HepG2 (cell line): Measurements from ENCODE around the gene LPAR1. TPM values are rescaled to one million over a fixed set of nuclear protein-coding genes. Genes with fewer than 3 reads are reported as not detected.

Experiments used
- ATAC-seq: fragments of 200-7000 bp; cut with Tn5 transposase; 3 replicates; pipeline ENCODE4 v1.9.1; 2020; ENCODE audit warnings: mild to moderate bottlenecking, moderate library complexity
- BruUV-seq: library from RNA; stranded (reverse); fragments of 400-500 nt; replicated peaks from 2 replicates; lab custom pipeline; 2021; lab: Mats Ljungman, UMichigan
- CTCF ChIA-PET: fragments of 300-600 bp; formaldehyde crosslinking; extraction: SDS; loops from one replicate; lab custom pipeline; 2021; ENCODE audit warnings: low total read pairs, inconsistent platforms, low intra/inter-chr PET ratio; lab: Yijun Ruan, JAX
- POLR2A ChIA-PET: fragments of 350-600 bp; sonication (Branson Sonifier 250); formaldehyde crosslinking; loops from one replicate; lab custom pipeline; 2020; ENCODE audit warnings: antibody characterized with exemption, inconsistent platforms; lab: Yijun Ruan, JAX
- DNase-seq: peaks from one replicate; pipeline ENCODE4 v3.0.0-alpha.2; 2015; ENCODE audit warnings: low spot score
- FAIRE-seq: peaks from 3 replicates; lab custom pipeline; 2011; peaks lifted over from hg19 to GRCh38; lab: Jason Lieb, UNC
- H2AFZ ChIP-seq: one replicate; pipeline ENCODE4 v1.6.1; 2011; ENCODE audit warnings: low read length, inconsistent platforms
- H3K27ac ChIP-seq: fragments of 300-600 bp; 3 replicates; pipeline ENCODE4 v1.8.0; 2011; ENCODE audit warnings: mixed run types, mild to moderate bottlenecking, mixed read lengths, low read length, inconsistent platforms; ENCODE audit not compliant: insufficient read depth; ENCODE audit errors: extremely low read length
- H3K27me3 ChIP-seq, 2 experiments: fragments of 200-600 bp in 1 of 2; 2 replicates in 1 of 2; 3 replicates in 1 of 2; pipeline versions ENCODE4 v1.6.0 to v1.8.0; 2011; ENCODE audit warnings: low read length in 2 of 2, mild to moderate bottlenecking in 2 of 2, moderate library complexity in 2 of 2, inconsistent platforms in 1 of 2; ENCODE audit not compliant: insufficient read depth in 2 of 2, control insufficient read depth in 1 of 2
- H3K36me3 ChIP-seq, 2 experiments: fragments of 200-600 bp in 1 of 2; replicated peaks in 1 of 2; 2 replicates in 1 of 2; 3 replicates in 1 of 2; pipeline versions ENCODE4 v1.5.1 to v1.8.0; 2011; ENCODE audit warnings: low read length in 2 of 2, inconsistent platforms in 1 of 2; ENCODE audit not compliant: insufficient read depth in 2 of 2, control insufficient read depth in 1 of 2
- H3K4me1 ChIP-seq: 2 replicates; pipeline ENCODE4 v1.5.1; 2012; ENCODE audit warnings: low read length, inconsistent platforms; ENCODE audit not compliant: insufficient read depth
- H3K4me2 ChIP-seq: 2 replicates; pipeline ENCODE4 v1.6.0; 2011; ENCODE audit warnings: low read depth, low read length, inconsistent platforms
- H3K4me3 ChIP-seq, 3 experiments: fragments of 200-600 bp in 1 of 3; sonication (generic), shearing (Covaris generic) in 1 of 3; replicated peaks in 1 of 3; 2 replicates each; pipeline ENCODE4 v1.5.1; 2011 to 2016; ENCODE audit warnings: low read length in 3 of 3, inconsistent platforms in 2 of 3, low read depth in 2 of 3, mild to moderate bottlenecking in 2 of 3, control low read depth in 1 of 3, mixed read lengths in 1 of 3; ENCODE audit not compliant: insufficient read depth in 1 of 3
- H3K79me2 ChIP-seq: one replicate; pipeline ENCODE4 v1.6.1; 2011; ENCODE audit warnings: low read length, inconsistent platforms; ENCODE audit not compliant: insufficient read depth
- H3K9ac ChIP-seq: 2 replicates; pipeline ENCODE4 v1.6.0; 2011; ENCODE audit warnings: mild to moderate bottlenecking, low read depth, low read length, inconsistent platforms; ENCODE audit not compliant: insufficient read depth
- H3K9me3 ChIP-seq: 2 replicates; pipeline ENCODE4 v1.5.1; 2012; ENCODE audit warnings: mild to moderate bottlenecking, low read length
- H4K20me1 ChIP-seq: 2 replicates; pipeline ENCODE4 v1.6.0; 2011; ENCODE audit warnings: inconsistent platforms, mild to moderate bottlenecking, low read length, moderate library complexity; ENCODE audit not compliant: insufficient read depth
- ARNT2 ChIP-seq: sonication (generic); formaldehyde crosslinking; IDR thresholded peaks from 2 replicates; pipeline ENCODE4 v1.8.0; 2022; ENCODE audit warnings: mild to moderate bottlenecking, low read depth, missing genetic modification reagents, moderate library complexity
- ISL2 ChIP-seq: sonication (generic); formaldehyde crosslinking; IDR thresholded peaks from 2 replicates; pipeline ENCODE4 v1.5.0; 2020; ENCODE audit warnings: missing genetic modification reagents
- MIER2 ChIP-seq: IDR thresholded peaks from 2 replicates; pipeline ENCODE4 v1.6.1; 2016; ENCODE audit warnings: missing biosample characterization, missing genetic modification reagents
- TSC22D2 ChIP-seq: sonication (generic); formaldehyde crosslinking; IDR thresholded peaks from 2 replicates; pipeline ENCODE4 v1.5.1; 2020; ENCODE audit warnings: missing genetic modification reagents, mild to moderate bottlenecking, borderline replicate concordance
- U2AF2 ChIP-seq: fragments of 200-400 bp; formaldehyde crosslinking; IDR thresholded peaks from 2 replicates; pipeline ENCODE4 v1.6.1; 2017; ENCODE audit warnings: low read depth, mild to moderate bottlenecking, low read length
- ZNF720 ChIP-seq: sonication (generic); formaldehyde crosslinking; IDR thresholded peaks from 2 replicates; pipeline ENCODE4 v1.4.0; 2020; ENCODE audit warnings: missing genetic modification reagents
- ZNF781 ChIP-seq: sonication (generic); formaldehyde crosslinking; IDR thresholded peaks from 2 replicates; pipeline ENCODE4 v1.5.1; 2020; ENCODE audit warnings: borderline replicate concordance, mild to moderate bottlenecking, missing genetic modification reagents; ENCODE audit errors: not compliant biosample characterization
- WGBS: methylation state at CpG from one replicate; pipeline ENCODE4 v1.1.6; 2017; ENCODE audit warnings: low lambda C conversion rate; 5-methylcytosine and 5-hydroxymethylcytosine counted together
- in situ Hi-C: cut with HindIII; loops from 2 replicates; pipeline ENCODE4 v1.10.0; 2017; ENCODE audit warnings: low pct_unique_long_range_greater_than_20kb; ENCODE audit not compliant: extremely low pct_ligation_motif_present
- intact Hi-C: fragments of 100-400 bp; cut with micrococcal nuclease; formaldehyde crosslinking; loops from one replicate; pipeline ENCODE4 v1.10.0; 2022; ENCODE audit not compliant: unreplicated experiment
- polyA plus RNA-seq, 8 experiments: library from polyadenylated mRNA; depleted of rRNA in 3 of 8; stranded (reverse) in 7 of 8; unstranded in 1 of 8; fragments of >200 nt; fragmentation: Illumina TruSeq in 4 of 8; extraction: Trizol in 4 of 8; gene quantifications; 2 replicates each; pipeline versions ENCODE4 v1.2.1 to v1.2.3, GENCODE V29; 2011 to 2016; ENCODE audit warnings: low read depth in 4 of 8, missing spikeins in 1 of 8, mixed read lengths in 1 of 8; ENCODE audit not compliant: insufficient read depth in 1 of 8
- total RNA-seq, 5 experiments: library from RNA; depleted of rRNA; stranded (reverse); fragments of >200 nt; fragmentation: Illumina TruSeq; extraction: Trizol; gene quantifications; 2 replicates each; pipeline ENCODE4 v1.2.3, GENCODE V29; 2016; ENCODE audit warnings: low read depth in 1 of 5
- TF ChIP-seq, protein P1 (sequence below): sonication (generic); formaldehyde crosslinking; conservative IDR thresholded peaks from 2 replicates; pipeline ENCODE4 v1.4.0; 2020; ENCODE audit warnings: mild to moderate bottlenecking, missing genetic modification reagents, moderate library complexity

Gene LPAR1
- total and polyA plus RNA-seq, 2 of the 13 experiments (the other 11 are each of a cell fraction or from before 2014, with no cell fraction given), result not detected

DNA sequence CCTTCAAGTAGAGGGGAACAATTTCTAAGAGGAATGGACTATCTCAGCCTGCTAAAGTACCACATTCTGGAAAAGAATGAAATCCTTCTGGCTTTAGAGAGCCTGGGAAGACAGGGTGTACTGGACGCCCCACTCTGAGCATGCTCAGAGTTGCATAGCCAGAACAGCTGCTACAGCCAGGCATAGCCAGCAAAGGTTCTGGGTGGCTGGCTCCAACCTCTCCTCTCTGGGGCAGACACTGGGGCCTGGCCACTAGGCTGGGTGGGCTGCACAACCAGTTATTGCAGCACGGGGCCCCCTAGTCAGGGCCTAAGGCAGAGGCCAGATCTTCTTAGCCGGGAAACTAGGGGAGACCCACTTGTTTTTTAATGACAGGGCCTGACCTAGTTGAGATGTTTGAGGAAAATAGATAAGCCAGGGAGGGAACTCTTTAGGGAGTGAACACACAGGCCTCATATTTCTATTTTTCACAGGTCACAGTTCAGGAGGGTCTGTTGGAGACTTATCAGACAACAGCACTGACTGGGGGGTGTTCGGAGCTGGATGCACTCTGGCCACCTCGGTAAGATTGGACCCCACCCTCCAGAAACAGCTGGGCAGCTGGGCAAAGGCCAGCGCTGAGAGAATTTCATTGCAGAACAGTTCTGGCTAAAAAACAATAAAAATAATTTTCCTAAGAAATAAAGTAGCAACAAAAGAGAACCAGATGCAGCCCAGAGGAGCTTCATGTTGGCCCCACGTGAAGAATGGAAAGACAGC is 142.9 kb downstream of the LPAR1 start:
- no peak for ATAC-seq
- no peak overlapping the region for H3K4me3 ChIP-seq
- POLR2A ChIA-PET, result no interaction called here
- no peak overlapping the region for H3K9ac ChIP-seq
- no peaks in the 10 kb centered on the region for H3K27me3 ChIP-seq
- no peak overlapping the region for H2AFZ ChIP-seq
- intact Hi-C loops (no loop called here), in situ Hi-C loops (loop anchor here (25.0 kb wide), 1 partner anchor 392 kb away; no protein-coding TSS in a partner anchor)
- H3K4me1 ChIP-seq, result no peaks in the 10 kb centered on the region
- H3K79me2 ChIP-seq, result no peaks in the 10 kb centered on the region
- no peak for TF ChIP-seq ISL2 (CRISPR knock-in tag)
- TF ChIP-seq, protein P1, sequence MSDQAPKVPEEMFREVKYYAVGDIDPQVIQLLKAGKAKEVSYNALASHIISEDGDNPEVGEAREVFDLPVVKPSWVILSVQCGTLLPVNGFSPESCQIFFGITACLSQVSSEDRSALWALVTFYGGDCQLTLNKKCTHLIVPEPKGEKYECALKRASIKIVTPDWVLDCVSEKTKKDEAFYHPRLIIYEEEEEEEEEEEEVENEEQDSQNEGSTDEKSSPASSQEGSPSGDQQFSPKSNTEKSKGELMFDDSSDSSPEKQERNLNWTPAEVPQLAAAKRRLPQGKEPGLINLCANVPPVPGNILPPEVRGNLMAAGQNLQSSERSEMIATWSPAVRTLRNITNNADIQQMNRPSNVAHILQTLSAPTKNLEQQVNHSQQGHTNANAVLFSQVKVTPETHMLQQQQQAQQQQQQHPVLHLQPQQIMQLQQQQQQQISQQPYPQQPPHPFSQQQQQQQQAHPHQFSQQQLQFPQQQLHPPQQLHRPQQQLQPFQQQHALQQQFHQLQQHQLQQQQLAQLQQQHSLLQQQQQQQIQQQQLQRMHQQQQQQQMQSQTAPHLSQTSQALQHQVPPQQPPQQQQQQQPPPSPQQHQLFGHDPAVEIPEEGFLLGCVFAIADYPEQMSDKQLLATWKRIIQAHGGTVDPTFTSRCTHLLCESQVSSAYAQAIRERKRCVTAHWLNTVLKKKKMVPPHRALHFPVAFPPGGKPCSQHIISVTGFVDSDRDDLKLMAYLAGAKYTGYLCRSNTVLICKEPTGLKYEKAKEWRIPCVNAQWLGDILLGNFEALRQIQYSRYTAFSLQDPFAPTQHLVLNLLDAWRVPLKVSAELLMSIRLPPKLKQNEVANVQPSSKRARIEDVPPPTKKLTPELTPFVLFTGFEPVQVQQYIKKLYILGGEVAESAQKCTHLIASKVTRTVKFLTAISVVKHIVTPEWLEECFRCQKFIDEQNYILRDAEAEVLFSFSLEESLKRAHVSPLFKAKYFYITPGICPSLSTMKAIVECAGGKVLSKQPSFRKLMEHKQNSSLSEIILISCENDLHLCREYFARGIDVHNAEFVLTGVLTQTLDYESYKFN, result no peak
- no peak for TF ChIP-seq U2AF2
- no peak for TF ChIP-seq ZNF720
- TF ChIP-seq ARNT2 (CRISPR knock-in tag), result no peak
- TF ChIP-seq MIER2, result no peak
- TF ChIP-seq TSC22D2 (CRISPR knock-in tag), result no peak
- no peak for TF ChIP-seq ZNF781 (CRISPR knock-in tag)
- BruUV-seq, result no TSS peak
- H3K36me3 ChIP-seq, result no peaks in the 10 kb centered on the region
- H3K4me2 ChIP-seq, result no peak overlapping the region
- CTCF ChIA-PET, result no interaction called here
- H3K9me3 ChIP-seq, result no peaks in the 10 kb centered on the region
- H3K27ac ChIP-seq, result no peak overlapping the region
- WGBS, result 6% methylated on average over 7 of the region's 7 CpGs
- H4K20me1 ChIP-seq, result no peaks in the 10 kb centered on the region
- FAIRE-seq, result no peak
- DNase-seq, result no peak
